H1 (cell line): ENCODE measurements around the gene KCNH1. TPM values are rescaled to one million over a fixed set of nuclear protein-coding genes. Genes with fewer than 3 reads are reported as not detected.

Source experiments
- CTCF ChIA-PET: fragments of 300-600 bp; sonication (Branson Sonifier 250); formaldehyde crosslinking; loops from one replicate; lab custom pipeline; 2021; ENCODE audit not compliant: partially characterized antibody; lab: Charles Lee
- POLR2A ChIA-PET: fragments of 300-600 bp; sonication (Branson Sonifier 250); formaldehyde crosslinking; loops from one replicate; lab custom pipeline; 2021; ENCODE audit warnings: inconsistent platforms; ENCODE audit not compliant: partially characterized antibody; lab: Charles Lee
- DNase-seq, 2 experiments: peaks; one replicate each; pipeline versions ENCODE4 v3.0.0 to v3.0.0-alpha.2; 2010 to 2022; ENCODE audit warnings: low spot score in 2 of 2, low read depth in 1 of 2, mixed read lengths in 1 of 2
- FAIRE-seq: peaks from 2 replicates; lab custom pipeline; 2011; peaks lifted over from hg19 to GRCh38; lab: Jason Lieb, UNC
- H2AFZ ChIP-seq: 2 replicates; pipeline ENCODE4 v1.8.1; 2012; ENCODE audit warnings: low read length, inconsistent platforms
- H2AK5ac ChIP-seq: 2 replicates; pipeline ENCODE4 v1.6.1; 2013; ENCODE audit warnings: low read depth, low read length
- H2BK120ac ChIP-seq: replicated peaks from 2 replicates; pipeline ENCODE3; 2013; ENCODE audit warnings: low read depth, low read length, inconsistent platforms
- H2BK12ac ChIP-seq: 2 replicates; pipeline ENCODE4 v1.6.1; 2013; ENCODE audit warnings: low read depth, low read length
- H2BK15ac ChIP-seq: 2 replicates; pipeline ENCODE4 v1.6.1; 2013; ENCODE audit warnings: low read length
- H2BK20ac ChIP-seq: 2 replicates; pipeline ENCODE4 v1.6.1; 2013; ENCODE audit warnings: low read length
- H2BK5ac ChIP-seq: 2 replicates; pipeline ENCODE4 v1.6.1; 2013; ENCODE audit warnings: low read depth, low read length
- H3K14ac ChIP-seq: 2 replicates; pipeline ENCODE4 v1.6.1; 2013; ENCODE audit warnings: inconsistent platforms; ENCODE audit not compliant: insufficient read length
- H3K18ac ChIP-seq: 2 replicates; pipeline ENCODE4 v1.6.1; 2013; ENCODE audit warnings: low read length; ENCODE audit errors: extremely low read depth
- H3K23ac ChIP-seq: 2 replicates; pipeline ENCODE4 v1.6.1; 2013; ENCODE audit warnings: inconsistent platforms; ENCODE audit not compliant: insufficient read length
- H3K23me2 ChIP-seq: 2 replicates; pipeline ENCODE4 v1.6.1; 2013; ENCODE audit warnings: low read depth, low read length
- H3K27ac ChIP-seq: 2 replicates; pipeline ENCODE4 v1.6.1; 2011; ENCODE audit warnings: low read depth, low read length, inconsistent platforms
- H3K27me3 ChIP-seq, 4 experiments: replicated peaks in 1 of 4; 1 replicate in 1 of 4; 2 replicates in 3 of 4; pipeline versions ENCODE4 v1.6.1 to v1.8.1; 2011 to 2013; ENCODE audit warnings: low read length in 3 of 4, mild to moderate bottlenecking in 3 of 4, inconsistent platforms in 2 of 4, mixed read lengths in 2 of 4, moderate library complexity in 1 of 4; ENCODE audit not compliant: control insufficient read depth in 3 of 4, insufficient read depth in 3 of 4; ENCODE audit errors: extremely low read depth in 1 of 4
- H3K36me3 ChIP-seq, 4 experiments: 2 replicates each; pipeline versions ENCODE4 v1.6.1 to v1.8.1; 2011 to 2013; ENCODE audit warnings: mild to moderate bottlenecking in 4 of 4, low read length in 3 of 4, moderate library complexity in 2 of 4, control low read depth in 1 of 4, inconsistent platforms in 1 of 4; ENCODE audit not compliant: insufficient read depth in 4 of 4, control insufficient read depth in 2 of 4
- H3K4ac ChIP-seq: replicated peaks from 2 replicates; pipeline ENCODE3; 2013; ENCODE audit warnings: low read length, low read depth, mixed read lengths, inconsistent platforms; ENCODE audit not compliant: insufficient read length
- H3K4me1 ChIP-seq, 4 experiments: replicated peaks in 1 of 4; 1 replicate in 1 of 4; 2 replicates in 3 of 4; pipeline versions ENCODE4 v1.6.1 to v1.8.1; 2011 to 2013; ENCODE audit warnings: low read length in 3 of 4, inconsistent platforms in 2 of 4, mixed read lengths in 1 of 4; ENCODE audit not compliant: insufficient read depth in 4 of 4, control insufficient read depth in 3 of 4
- H3K4me2 ChIP-seq, 2 experiments: 2 replicates each; pipeline versions ENCODE4 v1.6.1 to v1.8.1; 2011 to 2013; ENCODE audit warnings: low read depth in 2 of 2, low read length in 2 of 2, control low read depth in 1 of 2, inconsistent platforms in 1 of 2, mild to moderate bottlenecking in 1 of 2; ENCODE audit not compliant: insufficient read depth in 1 of 2
- H3K4me3 ChIP-seq, 4 experiments: fragments of 200-600, 300-600 bp in 1 of 4; sonication (generic), shearing (Covaris generic), sonication (Bioruptor Twin) in 1 of 4; 2 replicates each; pipeline versions ENCODE4 v1.5.1 to v1.8.1; 2011 to 2016; ENCODE audit warnings: low read length in 4 of 4, low read depth in 3 of 4, control low read depth in 2 of 4, inconsistent platforms in 2 of 4, mild to moderate bottlenecking in 2 of 4, mixed read lengths in 1 of 4, moderate library complexity in 1 of 4; ENCODE audit not compliant: insufficient read depth in 2 of 4; ENCODE audit errors: extremely low read depth in 1 of 4
- H3K56ac ChIP-seq: replicated peaks from 2 replicates; pipeline ENCODE3; 2013; ENCODE audit warnings: low read depth, mild to moderate bottlenecking, mixed read lengths, low read length, inconsistent platforms; ENCODE audit not compliant: insufficient read length
- H3K79me1 ChIP-seq: 2 replicates; pipeline ENCODE4 v1.6.1; 2013; ENCODE audit warnings: low read depth, low read length, control low read depth
- H3K79me2 ChIP-seq, 2 experiments: 2 replicates each; pipeline versions ENCODE4 v1.6.1 to v1.8.1; 2012 to 2013; ENCODE audit warnings: low read length in 2 of 2, mild to moderate bottlenecking in 2 of 2, inconsistent platforms in 1 of 2; ENCODE audit not compliant: insufficient read depth in 2 of 2, control insufficient read depth in 1 of 2
- H3K9ac ChIP-seq, 4 experiments: replicated peaks in 1 of 4; 1 replicate in 1 of 4; 2 replicates in 3 of 4; pipeline versions ENCODE4 v1.6.1 to v1.8.1; 2011 to 2013; ENCODE audit warnings: low read depth in 3 of 4, low read length in 3 of 4, control low read depth in 2 of 4, mild to moderate bottlenecking in 2 of 4, moderate library complexity in 2 of 4, inconsistent platforms in 1 of 4; ENCODE audit errors: extremely low read depth in 1 of 4
- H3K9me3 ChIP-seq, 2 experiments: 2 replicates each; pipeline versions ENCODE4 v1.6.1 to v1.8.1; 2012 to 2013; ENCODE audit warnings: mild to moderate bottlenecking in 2 of 2, moderate library complexity in 2 of 2, control low read depth in 1 of 2, inconsistent platforms in 1 of 2, low read depth in 1 of 2, low read length in 1 of 2, mixed read lengths in 1 of 2; ENCODE audit not compliant: insufficient read depth in 2 of 2
- H4K20me1 ChIP-seq, 2 experiments: replicated peaks in 1 of 2; 2 replicates each; pipeline versions ENCODE3 to v1.8.1; 2011 to 2013; ENCODE audit warnings: inconsistent platforms in 2 of 2, low read length in 2 of 2, mild to moderate bottlenecking in 1 of 2; ENCODE audit not compliant: insufficient read depth in 2 of 2, control insufficient read depth in 1 of 2
- H4K5ac ChIP-seq: 2 replicates; pipeline ENCODE4 v1.6.1; 2013; ENCODE audit warnings: low read length, low read depth, mixed read lengths, inconsistent platforms; ENCODE audit not compliant: insufficient read length
- H4K8ac ChIP-seq: 2 replicates; pipeline ENCODE4 v1.8.0; 2013; ENCODE audit warnings: mild to moderate bottlenecking, moderate library complexity, low read length, inconsistent platforms; ENCODE audit not compliant: insufficient read depth; ENCODE audit errors: extremely low read depth
- H4K91ac ChIP-seq: replicated peaks from 2 replicates; pipeline ENCODE3; 2013; ENCODE audit warnings: low read length, mixed read lengths, inconsistent platforms; ENCODE audit not compliant: insufficient read length
- ASH2L ChIP-seq: fragments of 200-600, 300-600 bp; sonication (generic); IDR thresholded peaks from one replicate; pipeline ENCODE4 v1.7.1; 2017; ENCODE audit warnings: low read length
- FOSL1 ChIP-seq: IDR thresholded peaks from 2 replicates; pipeline ENCODE4 v1.6.1; 2011; ENCODE audit warnings: mild to moderate bottlenecking, low read depth, low read length, moderate library complexity; ENCODE audit not compliant: insufficient read depth
- GTF2F1 ChIP-seq: IDR thresholded peaks from 2 replicates; pipeline ENCODE4 v1.6.1; 2012; ENCODE audit warnings: low read depth, low read length, improper control_type of control experiment, borderline replicate concordance
- HDAC2 ChIP-seq, 2 experiments: fragments of 300-600 bp in 1 of 2; sonication (generic) in 1 of 2; IDR thresholded peaks; 2 replicates each; pipeline ENCODE4 v1.6.1; 2011 to 2012; ENCODE audit warnings: low read depth in 2 of 2, low read length in 2 of 2, mild to moderate bottlenecking in 2 of 2, moderate library complexity in 2 of 2, borderline replicate concordance in 1 of 2, inconsistent platforms in 1 of 2
- HDAC6 ChIP-seq: IDR thresholded peaks from one replicate; pipeline ENCODE4 v1.7.1; 2012; ENCODE audit warnings: low read depth, mild to moderate bottlenecking, inconsistent platforms, low read length, moderate library complexity
- KDM4A ChIP-seq: IDR thresholded peaks from one replicate; pipeline ENCODE4 v1.7.1; 2012; ENCODE audit warnings: low read depth, mild to moderate bottlenecking, moderate library complexity, low read length, inconsistent platforms; ENCODE audit not compliant: severe bottlenecking
- NRF1 ChIP-seq: IDR thresholded peaks from 2 replicates; pipeline ENCODE4 v1.6.1; 2011; ENCODE audit warnings: mild to moderate bottlenecking, low read depth, low read length, improper control_type of control experiment
- PHF8 ChIP-seq: fragments of 200-600 bp; sonication (generic); conservative IDR thresholded peaks from 2 replicates; pipeline ENCODE4 v1.7.1; 2012; ENCODE audit warnings: low read depth, mild to moderate bottlenecking, inconsistent platforms, low read length, moderate library complexity
- RBBP5 ChIP-seq: IDR thresholded peaks from 2 replicates; pipeline ENCODE4 v1.7.1; 2012; ENCODE audit warnings: low read depth, mild to moderate bottlenecking, inconsistent platforms, low read length, moderate library complexity, borderline replicate concordance
- RFX5 ChIP-seq: IDR thresholded peaks from 2 replicates; pipeline ENCODE4 v1.6.1; 2011; ENCODE audit warnings: low read depth, low read length, improper control_type of control experiment, borderline replicate concordance
- SP4 ChIP-seq: IDR thresholded peaks from 2 replicates; pipeline ENCODE4 v1.6.1; 2012; ENCODE audit warnings: low read length, inconsistent platforms
- TAF7 ChIP-seq: optimal IDR thresholded peaks from 2 replicates; pipeline ENCODE3; 2011; ENCODE audit warnings: low read depth, mild to moderate bottlenecking, inconsistent platforms, low read length, moderate library complexity, borderline replicate concordance
- TBP ChIP-seq: IDR thresholded peaks from 2 replicates; pipeline ENCODE4 v1.6.1; 2011; ENCODE audit warnings: low read depth, low read length, improper control_type of control experiment
- WGBS, 2 experiments: shearing (Covaris generic) in 1 of 2; methylation state at CpG; one replicate each; pipeline versions ENCODE4 v1.1.6 to v1.1.7; 2013 to 2015; ENCODE audit warnings: low lambda C conversion rate in 2 of 2, mixed read lengths in 2 of 2, inconsistent platforms in 1 of 2, low coverage in 1 of 2, missing lambda C conversion rate in 1 of 2; ENCODE audit not compliant: insufficient replicate concordance in 2 of 2, insufficient coverage in 1 of 2, insufficient read length in 1 of 2; ENCODE audit errors: extremely low coverage in 1 of 2, missing lambda C conversion rate in 1 of 2; 5-methylcytosine and 5-hydroxymethylcytosine counted together
- polyA plus RNA-seq, 7 experiments: library from polyadenylated mRNA; depleted of rRNA in 3 of 7; stranded (reverse) in 5 of 7; unstranded in 2 of 7; fragments of >200 nt in 5 of 7; fragments of 200-250 nt in 2 of 7; gene quantifications; 1 replicate in 5 of 7; 2 replicates in 1 of 7; 4 replicates in 1 of 7; pipeline versions ENCODE4 v1.2.1 to v1.2.3, GENCODE V29; 2011 to 2013; ENCODE audit warnings: missing spikeins in 2 of 7, mixed read lengths in 2 of 7
- total RNA-seq: library from RNA; stranded (reverse); fragmentation: NEBNext Ultra II Directional; extraction: Animal tissue kit (Norgen Biotek cat#: 25700); gene quantifications from 2 replicates; pipeline ENCODE4 v1.2.1, GENCODE V29; 2021

The KCNH1 gene
- total and polyA plus RNA-seq, 2 of the 8 experiments (the other 6 are each of a cell fraction or from before 2014, with no cell fraction given) = 0.27 to 0.34 TPM

DNA sequence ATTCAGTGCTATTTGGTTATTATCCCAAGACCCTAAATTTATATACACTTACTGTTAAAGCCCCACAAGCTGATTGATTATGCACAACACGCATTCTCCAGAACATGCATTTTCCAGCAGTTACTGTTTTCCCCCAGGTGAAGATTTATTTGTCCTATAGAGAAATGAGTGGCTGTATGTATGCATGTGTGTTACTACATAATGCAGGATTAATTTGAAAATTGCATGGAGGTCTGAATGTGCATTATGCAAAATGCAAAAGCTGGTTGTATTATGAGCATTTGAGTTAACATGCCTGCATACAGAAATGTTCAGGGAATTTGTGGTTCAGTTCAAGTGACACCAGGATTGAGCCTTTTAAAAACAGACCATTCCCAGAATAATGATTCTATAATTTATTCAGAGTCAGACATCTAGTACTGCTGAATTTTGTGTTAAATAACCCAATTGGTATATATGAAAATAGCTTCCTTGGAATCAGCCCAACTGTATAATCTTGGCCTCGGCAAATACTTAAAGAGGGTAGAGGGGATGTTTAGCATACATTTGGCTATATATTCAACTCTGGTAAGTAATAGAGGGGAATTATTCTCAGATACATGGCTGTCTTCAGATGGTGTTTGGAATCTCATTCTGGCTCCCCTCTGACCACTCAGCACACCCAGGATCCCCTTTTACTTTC is 485.2 kb downstream of the KCNH1 start:
- Histone ChIP-seq H3K4me1 (0 out of 7 replicates have a peak, but pooled peaks cover 0 to 2% (median 0%) of the 10 kb centered on the region in 4 experiments), H3K14ac (no peak overlapping the region), H3K23ac (no peak overlapping the region), H3K27ac (no peak overlapping the region), H3K9ac (no peak overlapping the region), H3K23me2 (peaks cover 1% of the 10 kb centered on the region; the same call in 1 of the 2 replicates), H3K79me1 (no peaks in the 10 kb centered on the region; the same call in 1 of the 2 replicates), H3K27me3 (no peaks in the 10 kb centered on the region), H2BK120ac (no peak overlapping the region), H4K5ac (no peak overlapping the region), H3K4me3 (no peak overlapping the region), H2AK5ac (no peak overlapping the region), H3K79me2 (no peaks in the 10 kb centered on the region), H3K36me3 (no peaks in the 10 kb centered on the region), H4K8ac (no peak overlapping the region), H4K20me1 (peaks cover 0 to under 1% of the 10 kb centered on the region in 2 experiments), H2BK5ac (no peak overlapping the region), H2BK12ac (no peak overlapping the region), H2BK20ac (no peak overlapping the region), H3K9me3 (peaks cover 0 to 2% of the 10 kb centered on the region in 2 experiments; a peak in 1 of 4 replicates), H2AFZ (no peak overlapping the region), H3K18ac (no peak overlapping the region), H3K56ac (no peak overlapping the region), H4K91ac (no peak overlapping the region), H3K4me2 (no peak overlapping the region), H2BK15ac (no peak overlapping the region), H3K4ac (no peak overlapping the region)
- POLR2A ChIA-PET = no interaction called here
- WGBS, 2 experiments = 83% methylated on average over 2 of the region's 2 CpGs; no CpG with 5 or more reads in 1 of the 2 experiments
- no peak for FAIRE-seq
- CTCF ChIA-PET = interaction anchor here (1.1 kb wide), 1 partner anchor 8 kb away, joined by 4 read pairs; no protein-coding TSS in a partner anchor
- DNase-seq = no peak
- TF ChIP-seq PHF8 (no peak), HDAC2 (IDR thresholded peaks at IDR 0.05; ENCODE audit: borderline replicate concordance in 1 of 2, low read depth in 2 of 2, low read length in 2 of 2) (no peak), TAF7 (no peak), NRF1 (no peak), KDM4A (no peak), TBP (no peak), ASH2L (no peak), RFX5 (no peak), SP4 (no peak), FOSL1 (no peak), HDAC6 (no peak), RBBP5 (no peak), GTF2F1 (no peak)
